ENCODE data around the gene NFATC2IP. TPM values are rescaled to one million over a fixed set of nuclear protein-coding genes. Genes with fewer than 3 reads are reported as not detected.
"Not testable (repeated sequence)": the region's sequence is repeated elsewhere in the genome, so short reads cannot be mapped to it uniquely, and the experiment has no call there.

Gene NFATC2IP
- polyA plus RNA-seq, 1 donor from 2014 or later, result 39.1 TPM

- Histone ChIP-seq H3K27me3 (ENCODE audit: insufficient read depth, low read depth, low read length) (no peaks in the 10 kb centered on the region), H3K27ac (ENCODE audit: low read length) (peak within 1 kb of the TSS; percentile 74), H3F3A (ENCODE audit: insufficient read depth, low read length, poor library complexity, severe bottlenecking) (no peaks in the 10 kb centered on the region), H3K9me3 (ENCODE audit: low read length) (no peaks in the 10 kb centered on the region), H3K4me3 (ENCODE audit: low read length) (peak within 1 kb of the TSS; percentile 94), H3K79me2 (replicated peaks; ENCODE audit: insufficient read depth, low read length) (no peaks in the 10 kb centered on the region), H3K36me3 (ENCODE audit: insufficient read depth, low read length) (no peaks in the 10 kb centered on the region), H3K9ac (ENCODE audit: low read length) (peak within 1 kb of the TSS; percentile 87), H3K4me2 (ENCODE audit: low read length) (peak within 1 kb of the TSS; percentile 50), H3K9me2 (ENCODE audit: insufficient read depth, low read length) (no peaks in the 10 kb centered on the region), H2AFZ (ENCODE audit: low read depth, low read length) (peak within 1 kb of the TSS; percentile 89), H4K20me1 (ENCODE audit: insufficient read depth) (no peaks in the 10 kb centered on the region)
- TF ChIP-seq MXI1 (conservative IDR thresholded peaks at IDR 0.05; ENCODE audit: poor library complexity, severe bottlenecking) (peak; percentile 61), EZH2 (IDR thresholded peaks at IDR 0.05; ENCODE audit: borderline replicate concordance, insufficient read depth, low read length, poor library complexity, severe bottlenecking) (no peak), POLR2AphosphoS5 (IDR thresholded peaks at IDR 0.05) (peak; percentile 86), SMC3 (conservative IDR thresholded peaks at IDR 0.05; ENCODE audit: poor library complexity) (no peak), TAF1 (IDR thresholded peaks at IDR 0.05; ENCODE audit: low read depth) (peak; percentile 35)
Measured at GRCh38 chr16:28924762-28925385, 25.9 kb upstream of the NFATC2IP start, which contains the start of gene RABEP2. RABEP2 (minus strand) TSS chr16:28925238; CDS start chr16:28925163, 75 bp downstream.

DNA sequence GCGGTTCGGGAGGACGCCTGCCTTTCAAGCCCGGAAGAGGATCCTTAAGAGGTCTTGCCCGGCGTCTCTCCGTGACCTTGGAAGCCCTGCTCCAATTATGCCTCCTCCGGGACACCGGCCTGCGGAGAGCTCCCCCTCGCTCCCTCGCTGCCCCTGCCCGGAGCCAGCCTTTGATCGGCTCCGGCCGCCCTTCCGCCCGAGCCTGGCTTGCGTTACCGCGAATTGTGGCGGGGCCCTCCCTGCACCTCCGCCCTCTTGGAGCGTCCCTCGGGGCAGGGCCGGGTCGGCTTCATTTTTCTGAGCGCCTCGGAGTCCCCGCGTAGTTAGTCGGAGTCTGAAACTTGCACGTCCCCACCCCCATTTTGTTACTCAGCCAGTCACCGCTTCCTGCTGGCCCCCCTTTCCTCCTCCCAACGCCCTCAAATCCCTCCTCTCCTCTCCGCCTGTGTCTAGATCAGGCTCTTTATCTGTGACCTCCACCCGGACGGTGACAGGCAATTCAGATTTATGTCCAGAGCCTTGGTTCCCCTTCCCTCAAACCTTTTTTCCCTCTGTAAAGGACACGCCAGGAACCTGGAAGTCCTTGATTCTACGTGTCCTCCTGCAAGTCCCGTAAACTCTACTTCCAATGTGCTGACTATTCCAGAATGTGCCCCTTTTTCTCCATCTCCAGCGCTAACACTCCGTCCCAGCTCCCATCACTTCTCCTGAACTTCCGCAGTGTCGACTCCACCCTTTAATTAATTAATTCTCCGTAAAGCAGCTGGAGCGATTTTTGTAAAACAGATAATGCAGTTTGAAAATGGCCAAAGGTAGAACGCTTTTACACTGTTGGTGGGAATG is 25.1 kb upstream of the NFATC2IP start:
- peak overlapping the region; percentile 87 for H3K9ac ChIP-seq (ENCODE audit: low read length)
- TF ChIP-seq SMC3 (conservative IDR thresholded peaks at IDR 0.05; ENCODE audit: poor library complexity), result no peak
- no peak for TF ChIP-seq EZH2 (IDR thresholded peaks at IDR 0.05; ENCODE audit: borderline replicate concordance, insufficient read depth, low read length, poor library complexity, severe bottlenecking)
- no peak for TF ChIP-seq TAF1 (IDR thresholded peaks at IDR 0.05; ENCODE audit: low read depth)
- TF ChIP-seq RAD21 (conservative IDR thresholded peaks at IDR 0.05), result no peak
- TF ChIP-seq, protein P1, sequence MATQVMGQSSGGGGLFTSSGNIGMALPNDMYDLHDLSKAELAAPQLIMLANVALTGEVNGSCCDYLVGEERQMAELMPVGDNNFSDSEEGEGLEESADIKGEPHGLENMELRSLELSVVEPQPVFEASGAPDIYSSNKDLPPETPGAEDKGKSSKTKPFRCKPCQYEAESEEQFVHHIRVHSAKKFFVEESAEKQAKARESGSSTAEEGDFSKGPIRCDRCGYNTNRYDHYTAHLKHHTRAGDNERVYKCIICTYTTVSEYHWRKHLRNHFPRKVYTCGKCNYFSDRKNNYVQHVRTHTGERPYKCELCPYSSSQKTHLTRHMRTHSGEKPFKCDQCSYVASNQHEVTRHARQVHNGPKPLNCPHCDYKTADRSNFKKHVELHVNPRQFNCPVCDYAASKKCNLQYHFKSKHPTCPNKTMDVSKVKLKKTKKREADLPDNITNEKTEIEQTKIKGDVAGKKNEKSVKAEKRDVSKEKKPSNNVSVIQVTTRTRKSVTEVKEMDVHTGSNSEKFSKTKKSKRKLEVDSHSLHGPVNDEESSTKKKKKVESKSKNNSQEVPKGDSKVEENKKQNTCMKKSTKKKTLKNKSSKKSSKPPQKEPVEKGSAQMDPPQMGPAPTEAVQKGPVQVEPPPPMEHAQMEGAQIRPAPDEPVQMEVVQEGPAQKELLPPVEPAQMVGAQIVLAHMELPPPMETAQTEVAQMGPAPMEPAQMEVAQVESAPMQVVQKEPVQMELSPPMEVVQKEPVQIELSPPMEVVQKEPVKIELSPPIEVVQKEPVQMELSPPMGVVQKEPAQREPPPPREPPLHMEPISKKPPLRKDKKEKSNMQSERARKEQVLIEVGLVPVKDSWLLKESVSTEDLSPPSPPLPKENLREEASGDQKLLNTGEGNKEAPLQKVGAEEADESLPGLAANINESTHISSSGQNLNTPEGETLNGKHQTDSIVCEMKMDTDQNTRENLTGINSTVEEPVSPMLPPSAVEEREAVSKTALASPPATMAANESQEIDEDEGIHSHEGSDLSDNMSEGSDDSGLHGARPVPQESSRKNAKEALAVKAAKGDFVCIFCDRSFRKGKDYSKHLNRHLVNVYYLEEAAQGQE (IDR thresholded peaks at IDR 0.05; ENCODE audit: borderline replicate concordance), result no peak
- TF ChIP-seq, protein P2, sequence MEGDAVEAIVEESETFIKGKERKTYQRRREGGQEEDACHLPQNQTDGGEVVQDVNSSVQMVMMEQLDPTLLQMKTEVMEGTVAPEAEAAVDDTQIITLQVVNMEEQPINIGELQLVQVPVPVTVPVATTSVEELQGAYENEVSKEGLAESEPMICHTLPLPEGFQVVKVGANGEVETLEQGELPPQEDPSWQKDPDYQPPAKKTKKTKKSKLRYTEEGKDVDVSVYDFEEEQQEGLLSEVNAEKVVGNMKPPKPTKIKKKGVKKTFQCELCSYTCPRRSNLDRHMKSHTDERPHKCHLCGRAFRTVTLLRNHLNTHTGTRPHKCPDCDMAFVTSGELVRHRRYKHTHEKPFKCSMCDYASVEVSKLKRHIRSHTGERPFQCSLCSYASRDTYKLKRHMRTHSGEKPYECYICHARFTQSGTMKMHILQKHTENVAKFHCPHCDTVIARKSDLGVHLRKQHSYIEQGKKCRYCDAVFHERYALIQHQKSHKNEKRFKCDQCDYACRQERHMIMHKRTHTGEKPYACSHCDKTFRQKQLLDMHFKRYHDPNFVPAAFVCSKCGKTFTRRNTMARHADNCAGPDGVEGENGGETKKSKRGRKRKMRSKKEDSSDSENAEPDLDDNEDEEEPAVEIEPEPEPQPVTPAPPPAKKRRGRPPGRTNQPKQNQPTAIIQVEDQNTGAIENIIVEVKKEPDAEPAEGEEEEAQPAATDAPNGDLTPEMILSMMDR (IDR thresholded peaks at IDR 0.05; ENCODE audit: poor library complexity, severe bottlenecking), result no peak
- TF ChIP-seq EP300 (conservative IDR thresholded peaks at IDR 0.05; ENCODE audit: poor library complexity, severe bottlenecking), result no peak
- TF ChIP-seq MXI1 (conservative IDR thresholded peaks at IDR 0.05; ENCODE audit: poor library complexity, severe bottlenecking), result no peak
- TF ChIP-seq POLR2AphosphoS5 (IDR thresholded peaks at IDR 0.05), result no peak
- H3K4me2 ChIP-seq (ENCODE audit: low read length), result peak overlapping the region; percentile 41
- peak overlapping the region; percentile 89 for H2AFZ ChIP-seq (ENCODE audit: low read depth, low read length)
- no peaks in the 10 kb centered on the region for H3K9me2 ChIP-seq (ENCODE audit: insufficient read depth, low read length)
- no peaks in the 10 kb centered on the region for H3K9me3 ChIP-seq (ENCODE audit: low read length)
- no peaks in the 10 kb centered on the region for H3K36me3 ChIP-seq (ENCODE audit: insufficient read depth, low read length)
- H3K79me2 ChIP-seq (replicated peaks; ENCODE audit: insufficient read depth, low read length), result no peaks in the 10 kb centered on the region
- H4K20me1 ChIP-seq (ENCODE audit: insufficient read depth), result no peaks in the 10 kb centered on the region
- no peaks in the 10 kb centered on the region for H3K27me3 ChIP-seq (ENCODE audit: insufficient read depth, low read depth, low read length)
- peak overlapping the region; percentile 74 for H3K27ac ChIP-seq (ENCODE audit: low read length)
- no peaks in the 10 kb centered on the region for H3F3A ChIP-seq (ENCODE audit: insufficient read depth, low read length, poor library complexity, severe bottlenecking)
- H3K4me3 ChIP-seq (ENCODE audit: low read length), result peak overlapping the region; percentile 94

DNA sequence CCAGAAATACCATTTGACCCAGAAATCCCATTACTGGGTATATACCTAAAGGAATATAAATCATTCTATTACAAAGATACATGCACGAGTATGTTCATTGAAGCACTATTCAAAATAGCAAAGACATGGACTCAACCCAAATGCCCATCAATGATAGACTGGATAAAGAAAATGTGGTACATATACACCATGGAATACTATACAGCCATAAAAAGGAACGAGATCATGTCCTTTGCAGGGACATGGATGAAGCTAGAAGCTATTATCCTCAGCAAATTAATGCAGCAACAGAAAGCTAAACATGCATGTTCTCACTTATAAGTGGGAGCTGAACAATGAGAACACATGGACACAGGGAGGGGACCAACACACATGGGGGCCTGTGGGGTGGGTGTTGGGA is 24.5 kb upstream of the NFATC2IP start:
- H3K9me2 ChIP-seq (ENCODE audit: insufficient read depth, low read length); H3K36me3 ChIP-seq (ENCODE audit: insufficient read depth, low read length); H3K27ac ChIP-seq (ENCODE audit: low read length); H3K79me2 ChIP-seq (replicated peaks; ENCODE audit: insufficient read depth, low read length); H4K20me1 ChIP-seq (ENCODE audit: insufficient read depth); H3K9me3 ChIP-seq (ENCODE audit: low read length); H3K9ac ChIP-seq (ENCODE audit: low read length); H2AFZ ChIP-seq (ENCODE audit: low read depth, low read length); H3K27me3 ChIP-seq (ENCODE audit: insufficient read depth, low read depth, low read length); H3K4me2 ChIP-seq (ENCODE audit: low read length); H3F3A ChIP-seq (ENCODE audit: insufficient read depth, low read length, poor library complexity, severe bottlenecking): not testable (repeated sequence)
- peak overlapping the region; percentile 94 for H3K4me3 ChIP-seq (ENCODE audit: low read length)

All from neural cell (in vitro differentiated cells).